Heart right ventricle (tissue), 16 donors: Measurements from ENCODE around the gene S100A7. TPM values are rescaled to one million over a fixed set of nuclear protein-coding genes. Genes with fewer than 3 reads are reported as not detected.

Experiments used
- ATAC-seq, 8 donors: fragments of 200-7000 bp; cut with Tn5 transposase; one replicate each; pipeline ENCODE4 v1.9.1; 2020; ENCODE audit warnings: mild to moderate bottlenecking in 8 of 8, moderate library complexity in 8 of 8, moderate number of reproducible peaks in 1 of 8
- DNase-seq, 2 donors: peaks; one replicate each; pipeline ENCODE4 v3.0.0-alpha.2; 2020
- H3K27ac ChIP-seq, 10 donors: fragments of 200-600 bp; sonication (generic) in 2 of 10; one replicate each; pipeline versions ENCODE4 v1.5.0 to v1.8.0; 2020 to 2022; ENCODE audit warnings: mild to moderate bottlenecking in 3 of 10
- H3K27me3 ChIP-seq, 7 donors: fragments of 200-600 bp; one replicate each; pipeline ENCODE4 v1.8.0; 2021 to 2022; ENCODE audit warnings: mild to moderate bottlenecking in 2 of 7
- H3K36me3 ChIP-seq, 9 donors: fragments of 200-600 bp; sonication (generic) in 1 of 9; one replicate each; pipeline versions ENCODE4 v1.5.0 to v1.8.0; 2020 to 2022; ENCODE audit warnings: mild to moderate bottlenecking in 2 of 9
- H3K4me1 ChIP-seq, 9 donors: fragments of 200-600 bp; sonication (generic) in 1 of 9; one replicate each; pipeline versions ENCODE4 v1.5.0 to v1.8.0; 2020 to 2022; ENCODE audit warnings: mild to moderate bottlenecking in 4 of 9
- H3K4me3 ChIP-seq, 10 donors: fragments of 200-600 bp; sonication (generic) in 2 of 10; one replicate each; pipeline versions ENCODE4 v1.5.0 to v1.8.0; 2020 to 2022; ENCODE audit warnings: mild to moderate bottlenecking in 7 of 10, moderate library complexity in 2 of 10
- H3K9me3 ChIP-seq, 11 donors: fragments of 200-600 bp in 10 of 11; sonication (generic) in 2 of 11; one replicate each; pipeline versions ENCODE4 v1.5.0 to v1.8.0; 2013 to 2022; ENCODE audit warnings: mild to moderate bottlenecking in 2 of 11, control low read depth in 1 of 11, moderate library complexity in 1 of 11
- CTCF ChIP-seq, 9 donors: fragments of 200-600 bp; sonication (generic) in 2 of 9; IDR thresholded peaks; one replicate each; pipeline versions ENCODE4 v1.5.0 to v1.8.0; 2021 to 2022; ENCODE audit warnings: antibody characterized with exemption in 9 of 9, mild to moderate bottlenecking in 5 of 9, moderate library complexity in 1 of 9
- WGBS, 2 donors: extraction: QIAGEN DNeasy Blood & Tissue Kit; methylation state at CpG; one replicate each; pipeline ENCODE4 v1.1.7; 2013; ENCODE audit warnings: inconsistent platforms in 1 of 2; 5-methylcytosine and 5-hydroxymethylcytosine counted together
- intact Hi-C, 10 donors: fragments of 100-400 bp; cut with DNase I; formaldehyde crosslinking; loops; one replicate each; pipeline versions ENCODE4 v1.11.1 to v1.14.2; 2022
- polyA plus RNA-seq, 2 donors: library from polyadenylated mRNA; stranded (reverse); fragments of 200-250 nt; gene quantifications; one replicate each; pipeline ENCODE4 v1.2.3, GENCODE V29; 2013
- total RNA-seq, 10 donors: library from RNA; stranded (reverse); fragmentation: NEBNext Ultra II Directional in 3 of 10; extraction: Animal tissue kit (Norgen Biotek cat#: 25700) in 3 of 10; gene quantifications; one replicate each; pipeline versions ENCODE4 v1.2.1 to v1.2.4, GENCODE V29; 2021 to 2023
- donor health status: Arrhythmogenic right ventricular cardiomyopathy.
- donor health status: ischemic (EF 13 %, LVEDD 7.1; RV severe dilation, severe dysfunction).
- donor health status: healthy with polysubstance abuse.
- donor health status: DM: no; HTN: yes; CAD: no.
- donor health status: DM: no; HTN: no; CAD: no.
- donor health status: ischemic (EF 25% LVEDD 6.9; RV normal size, moderate dysfunction).
- donor health status: ischemic (EF 25% LVEDD 5.7; RV mildly dilated, moderate dysfunction).
- donor health status: healthy.
- donor health status: DM: yes; HTN: yes; CAD: no.
- donor health status: Ischemic cardiomyopathy.
- donor health status: ischemic (EF 35%, LVEDD 5.7; RV mildly dilated, moderate dysfunction).
- donor health status: nonischemic (EF 11% LVEDD 7.7; RV severe dilation, severe dysfunction).
- donor health status: DM: yes; HTN: yes; CAD: no.
- donor health status: PGD.
- donor health status: ischemic (EF 29% LVEDD 5.4; RV normal size, mild dysfunction).
- donor health status: nonischemic (EF 23%, LVEDD 6.1; RV moderate dilation, normal function).

The S100A7 gene
- total and polyA plus RNA-seq, 12 donors, result 0.20 TPM; not detected in 11

- H3K36me3 ChIP-seq, result no peaks in the 10 kb centered on the region
- H3K4me3 ChIP-seq, result no peak overlapping the region
- no peaks in the 10 kb centered on the region for H3K9me3 ChIP-seq
- 81 to 86% methylated on average over 17 of the region's 17 CpGs for WGBS, 2 donors
- DNase-seq, result no peak
- TF ChIP-seq CTCF (IDR thresholded peaks at IDR 0.05), result no peak
- intact Hi-C loops, result no loop called here
- no peak overlapping the region for H3K27ac ChIP-seq
- H3K27me3 ChIP-seq, result peaks cover 0 to 32% (median 17%) of the 10 kb centered on the region in 7 donors
- no peak for ATAC-seq
- H3K4me1 ChIP-seq, result no peaks in the 10 kb centered on the region
Measured at GRCh38 chr1:153431002-153431401, 29.4 kb downstream of the S100A7 start.

- DNase-seq, result no peak
- Histone ChIP-seq H3K36me3 (no peaks in the 10 kb centered on the region), H3K27me3 (peaks cover 0 to 32% (median 18%) of the 10 kb centered on the region in 7 donors), H3K9me3 (no peaks in the 10 kb centered on the region), H3K27ac (no peak overlapping the region), H3K4me3 (no peak overlapping the region), H3K4me1 (no peaks in the 10 kb centered on the region)
- intact Hi-C loops, result no loop called here
- ATAC-seq, result no peak
- WGBS, 2 donors, result 78 to 83% methylated on average over 3 of the region's 3 CpGs
- TF ChIP-seq CTCF (IDR thresholded peaks at IDR 0.05), result no peak
Measured at GRCh38 chr1:153430561-153430960, 29.9 kb downstream of the S100A7 start.

- peaks cover 0 to 32% (median 18%) of the 10 kb centered on the region in 7 donors for H3K27me3 ChIP-seq
- no peak overlapping the region for H3K27ac ChIP-seq
- intact Hi-C loops, result no loop called here
- WGBS, 2 donors, result 81 to 82% methylated on average over 2 of the region's 2 CpGs
- TF ChIP-seq CTCF (IDR thresholded peaks at IDR 0.05), result no peak
- no peak for ATAC-seq
- H3K9me3 ChIP-seq, result no peaks in the 10 kb centered on the region
- H3K4me1 ChIP-seq, result no peaks in the 10 kb centered on the region
- no peaks in the 10 kb centered on the region for H3K36me3 ChIP-seq
- no peak overlapping the region for H3K4me3 ChIP-seq
- no peak for DNase-seq
Measured at GRCh38 chr1:153430166-153430553, 30.3 kb downstream of the S100A7 start.

GRCh38 chr1:153429266-153430165, 30.9 kb downstream of the S100A7 start:
- Histone ChIP-seq H3K27ac (no peak overlapping the region), H3K27me3 (peaks cover 0 to 27% (median 17%) of the 10 kb centered on the region in 7 donors), H3K4me3 (no peak overlapping the region), H3K36me3 (no peaks in the 10 kb centered on the region), H3K4me1 (no peaks in the 10 kb centered on the region), H3K9me3 (no peaks in the 10 kb centered on the region)
- no peak for TF ChIP-seq CTCF (IDR thresholded peaks at IDR 0.05)
- WGBS, 2 donors, result 71 to 75% methylated on average over 7 of the region's 7 CpGs
- intact Hi-C loops, result no loop called here
- no peak for ATAC-seq
- no peak for DNase-seq
